Breast epithelium (tissue), 3 donors: ENCODE data around the gene GLRX.

Source experiments
- POLR2A ChIP-seq: fragments of 450-650 bp; IDR thresholded peaks from one replicate; pipeline ENCODE4 v1.6.1; 2016; ENCODE audit warnings: antibody characterized with exemption, mild to moderate bottlenecking, moderate library complexity
- TF ChIP-seq, protein P1 (sequence below), 3 donors: fragments of 450-650 bp; IDR thresholded peaks; one replicate each; pipeline ENCODE4 v1.5.1; 2016 to 2017; ENCODE audit warnings: antibody characterized with exemption in 3 of 3, mild to moderate bottlenecking in 3 of 3, moderate library complexity in 3 of 3

DNA sequence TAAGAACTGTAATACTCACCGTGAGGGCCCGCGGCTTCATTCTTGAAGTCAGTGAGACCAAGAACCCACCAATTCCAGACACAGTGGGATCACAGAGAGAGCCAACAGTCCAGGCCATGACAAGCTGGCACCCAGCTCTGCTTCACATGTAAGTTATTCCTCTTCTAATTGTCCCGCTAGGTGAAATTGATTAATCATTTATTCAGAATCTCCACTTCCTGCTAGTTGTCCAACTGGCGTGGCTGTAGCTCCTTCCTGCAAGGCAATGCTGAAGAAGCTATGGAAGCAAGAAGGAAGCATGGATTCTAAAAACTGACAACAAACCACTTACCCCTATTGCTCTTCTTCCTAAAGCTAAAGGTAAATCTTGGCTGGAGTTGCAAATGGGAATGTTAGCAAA, 30.0 kb upstream of the GLRX start:
- TF ChIP-seq, protein P1, sequence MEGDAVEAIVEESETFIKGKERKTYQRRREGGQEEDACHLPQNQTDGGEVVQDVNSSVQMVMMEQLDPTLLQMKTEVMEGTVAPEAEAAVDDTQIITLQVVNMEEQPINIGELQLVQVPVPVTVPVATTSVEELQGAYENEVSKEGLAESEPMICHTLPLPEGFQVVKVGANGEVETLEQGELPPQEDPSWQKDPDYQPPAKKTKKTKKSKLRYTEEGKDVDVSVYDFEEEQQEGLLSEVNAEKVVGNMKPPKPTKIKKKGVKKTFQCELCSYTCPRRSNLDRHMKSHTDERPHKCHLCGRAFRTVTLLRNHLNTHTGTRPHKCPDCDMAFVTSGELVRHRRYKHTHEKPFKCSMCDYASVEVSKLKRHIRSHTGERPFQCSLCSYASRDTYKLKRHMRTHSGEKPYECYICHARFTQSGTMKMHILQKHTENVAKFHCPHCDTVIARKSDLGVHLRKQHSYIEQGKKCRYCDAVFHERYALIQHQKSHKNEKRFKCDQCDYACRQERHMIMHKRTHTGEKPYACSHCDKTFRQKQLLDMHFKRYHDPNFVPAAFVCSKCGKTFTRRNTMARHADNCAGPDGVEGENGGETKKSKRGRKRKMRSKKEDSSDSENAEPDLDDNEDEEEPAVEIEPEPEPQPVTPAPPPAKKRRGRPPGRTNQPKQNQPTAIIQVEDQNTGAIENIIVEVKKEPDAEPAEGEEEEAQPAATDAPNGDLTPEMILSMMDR (IDR thresholded peaks at IDR 0.05), result no peak
- no peak for TF ChIP-seq POLR2A
